HL-60 (cell line): Measurements from ENCODE around the gene TTLL7.

ENCODE experiments used
- DNase-seq, 2 experiments: peaks; one replicate each; pipeline ENCODE4 v3.0.0-alpha.2; 2010 to 2020; ENCODE audit warnings: low read depth in 1 of 2, low spot score in 1 of 2
- H3K27ac ChIP-seq: fragments of 250-450 bp; sonication (Bioruptor Pico); replicated peaks from 2 replicates; pipeline ENCODE4 v1.5.1; 2020; ENCODE audit warnings: mild to moderate bottlenecking, moderate library complexity
- H3K27me3 ChIP-seq: fragments of 250-450 bp; sonication (Bioruptor Pico); 2 replicates; pipeline ENCODE4 v1.5.1; 2021; ENCODE audit warnings: mild to moderate bottlenecking, moderate library complexity; ENCODE audit not compliant: insufficient read depth, poor library complexity, severe bottlenecking
- H3K4me3 ChIP-seq: replicated peaks from 2 replicates; pipeline ENCODE4 v1.5.1; 2011; ENCODE audit warnings: mild to moderate bottlenecking, control low read depth, low read length; ENCODE audit not compliant: insufficient read depth
- CTCF ChIP-seq: IDR thresholded peaks from one replicate; pipeline ENCODE4 v1.5.1; 2011; ENCODE audit warnings: low read length, control low read depth, inconsistent platforms; ENCODE audit not compliant: insufficient read depth
- GABPA ChIP-seq: IDR thresholded peaks from 2 replicates; pipeline ENCODE4 v1.6.1; 2012; ENCODE audit warnings: low read depth
- POLR2AphosphoS5 ChIP-seq: IDR thresholded peaks from 2 replicates; pipeline ENCODE4 v1.6.1; 2012; ENCODE audit warnings: low read depth
- REST ChIP-seq: IDR thresholded peaks from 2 replicates; pipeline ENCODE4 v1.6.1; 2012; ENCODE audit warnings: low read depth; ENCODE audit not compliant: insufficient replicate concordance
- SPI1 ChIP-seq: IDR thresholded peaks from 2 replicates; pipeline ENCODE4 v1.6.1; 2012; ENCODE audit warnings: low read depth, mild to moderate bottlenecking, borderline replicate concordance

The TTLL7 gene

GRCh38 chr1:83850834-83851233, 148.1 kb downstream of the TTLL7 start:
- TF ChIP-seq CTCF: no peak
- no peak for TF ChIP-seq GABPA
- no peak for TF ChIP-seq REST
- TF ChIP-seq SPI1: no peak
- no peak for TF ChIP-seq POLR2AphosphoS5
- H3K27ac ChIP-seq: no peak overlapping the region
- H3K27me3 ChIP-seq: peaks cover 3% of the 10 kb centered on the region
- H3K4me3 ChIP-seq: no peak overlapping the region
- DNase-seq: no peak

- DNase-seq: no peak
- no peak for TF ChIP-seq POLR2AphosphoS5
- no peak for TF ChIP-seq GABPA
- TF ChIP-seq REST: no peak
- TF ChIP-seq SPI1: no peak
- TF ChIP-seq CTCF: no peak
- no peak overlapping the region for H3K27ac ChIP-seq
- H3K4me3 ChIP-seq: no peak overlapping the region
- peaks cover 3% of the 10 kb centered on the region for H3K27me3 ChIP-seq
Observed at GRCh38 chr1:83849191-83850061, 149.5 kb downstream of the TTLL7 start.

- H3K27ac ChIP-seq: no peak overlapping the region
- DNase-seq: no peak
- H3K4me3 ChIP-seq: no peak overlapping the region
- peaks cover 3% of the 10 kb centered on the region for H3K27me3 ChIP-seq
- no peak for TF ChIP-seq SPI1
- TF ChIP-seq CTCF: no peak
- TF ChIP-seq REST: no peak
- no peak for TF ChIP-seq POLR2AphosphoS5
- TF ChIP-seq GABPA: no peak
Observed at GRCh38 chr1:83846138-83846537, 152.8 kb downstream of the TTLL7 start.
